ENCODE measurements around the gene SNRNP200.

DNA sequence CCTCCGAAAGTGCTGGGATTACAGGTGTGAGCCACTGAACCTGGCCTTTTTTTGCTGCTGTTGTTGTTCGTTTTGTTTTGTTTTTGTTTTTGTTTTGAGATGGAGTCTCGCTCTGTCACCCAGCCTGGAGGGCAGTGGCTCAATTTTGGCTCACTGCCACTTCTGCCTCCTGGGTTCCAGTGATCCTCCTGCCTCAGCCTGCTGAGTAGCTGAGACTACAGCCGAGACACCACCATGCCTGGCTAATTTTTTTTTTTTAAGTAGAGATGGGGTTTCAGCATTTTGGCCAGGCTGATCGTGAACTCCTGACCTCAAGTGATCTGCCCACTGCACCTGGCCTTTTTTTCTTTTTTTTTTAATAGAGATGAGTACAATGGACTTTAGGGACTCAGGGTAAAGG is 61.5 kb downstream of the SNRNP200 start:
- TF ChIP-seq, protein P1, sequence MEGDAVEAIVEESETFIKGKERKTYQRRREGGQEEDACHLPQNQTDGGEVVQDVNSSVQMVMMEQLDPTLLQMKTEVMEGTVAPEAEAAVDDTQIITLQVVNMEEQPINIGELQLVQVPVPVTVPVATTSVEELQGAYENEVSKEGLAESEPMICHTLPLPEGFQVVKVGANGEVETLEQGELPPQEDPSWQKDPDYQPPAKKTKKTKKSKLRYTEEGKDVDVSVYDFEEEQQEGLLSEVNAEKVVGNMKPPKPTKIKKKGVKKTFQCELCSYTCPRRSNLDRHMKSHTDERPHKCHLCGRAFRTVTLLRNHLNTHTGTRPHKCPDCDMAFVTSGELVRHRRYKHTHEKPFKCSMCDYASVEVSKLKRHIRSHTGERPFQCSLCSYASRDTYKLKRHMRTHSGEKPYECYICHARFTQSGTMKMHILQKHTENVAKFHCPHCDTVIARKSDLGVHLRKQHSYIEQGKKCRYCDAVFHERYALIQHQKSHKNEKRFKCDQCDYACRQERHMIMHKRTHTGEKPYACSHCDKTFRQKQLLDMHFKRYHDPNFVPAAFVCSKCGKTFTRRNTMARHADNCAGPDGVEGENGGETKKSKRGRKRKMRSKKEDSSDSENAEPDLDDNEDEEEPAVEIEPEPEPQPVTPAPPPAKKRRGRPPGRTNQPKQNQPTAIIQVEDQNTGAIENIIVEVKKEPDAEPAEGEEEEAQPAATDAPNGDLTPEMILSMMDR (IDR thresholded peaks at IDR 0.05) = no peak
- TF ChIP-seq POLR2A (IDR thresholded peaks at IDR 0.05) = no peak
